ENCODE data around the gene GLTP. TPM values are rescaled to one million over a fixed set of nuclear protein-coding genes. Genes with fewer than 3 reads are reported as not detected.

Gene GLTP
- total RNA-seq, 4 donors from 2014 or later: 207 to 654 (median 526) TPM

DNA sequence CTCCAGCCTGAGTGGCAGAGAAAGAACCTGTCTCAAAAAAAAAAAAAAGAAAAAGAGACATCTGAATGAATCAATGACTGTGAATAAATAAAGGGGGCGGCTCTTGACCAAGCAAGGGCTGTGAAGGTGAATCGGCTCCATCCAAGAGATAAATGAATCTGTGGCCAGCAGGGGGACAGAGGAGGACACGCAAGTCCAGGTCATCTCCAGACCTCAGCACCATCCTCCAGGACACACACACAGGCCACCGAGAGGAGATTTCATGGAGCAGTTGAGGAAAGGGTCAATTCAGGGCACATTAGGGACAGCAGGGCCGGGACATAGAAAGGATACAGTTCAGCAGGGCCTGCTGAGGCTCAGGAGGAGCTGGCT is 68.7 kb downstream of the GLTP start:
- no peak for DNase-seq (ENCODE audit: low spot score in 2 of 2)
- no peaks in the 10 kb centered on the region for H3K4me1 ChIP-seq
- no peaks in the 10 kb centered on the region for H3K27me3 ChIP-seq
- no peak overlapping the region for H3K4me3 ChIP-seq
- 80% methylated on average over 5 of the region's 5 CpGs for WGBS
- peaks cover 14% of the 10 kb centered on the region for H3K36me3 ChIP-seq
- TF ChIP-seq, protein P1, sequence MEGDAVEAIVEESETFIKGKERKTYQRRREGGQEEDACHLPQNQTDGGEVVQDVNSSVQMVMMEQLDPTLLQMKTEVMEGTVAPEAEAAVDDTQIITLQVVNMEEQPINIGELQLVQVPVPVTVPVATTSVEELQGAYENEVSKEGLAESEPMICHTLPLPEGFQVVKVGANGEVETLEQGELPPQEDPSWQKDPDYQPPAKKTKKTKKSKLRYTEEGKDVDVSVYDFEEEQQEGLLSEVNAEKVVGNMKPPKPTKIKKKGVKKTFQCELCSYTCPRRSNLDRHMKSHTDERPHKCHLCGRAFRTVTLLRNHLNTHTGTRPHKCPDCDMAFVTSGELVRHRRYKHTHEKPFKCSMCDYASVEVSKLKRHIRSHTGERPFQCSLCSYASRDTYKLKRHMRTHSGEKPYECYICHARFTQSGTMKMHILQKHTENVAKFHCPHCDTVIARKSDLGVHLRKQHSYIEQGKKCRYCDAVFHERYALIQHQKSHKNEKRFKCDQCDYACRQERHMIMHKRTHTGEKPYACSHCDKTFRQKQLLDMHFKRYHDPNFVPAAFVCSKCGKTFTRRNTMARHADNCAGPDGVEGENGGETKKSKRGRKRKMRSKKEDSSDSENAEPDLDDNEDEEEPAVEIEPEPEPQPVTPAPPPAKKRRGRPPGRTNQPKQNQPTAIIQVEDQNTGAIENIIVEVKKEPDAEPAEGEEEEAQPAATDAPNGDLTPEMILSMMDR (IDR thresholded peaks at IDR 0.05): no peak
- TF ChIP-seq POLR2A (IDR thresholded peaks at IDR 0.05) (no peak), EP300 (IDR thresholded peaks at IDR 0.05) (no peak), POLR2AphosphoS5 (IDR thresholded peaks at IDR 0.05) (no peak)
- no peaks in the 10 kb centered on the region for H3K9me3 ChIP-seq
- H3K27ac ChIP-seq: no peak overlapping the region

DNA sequence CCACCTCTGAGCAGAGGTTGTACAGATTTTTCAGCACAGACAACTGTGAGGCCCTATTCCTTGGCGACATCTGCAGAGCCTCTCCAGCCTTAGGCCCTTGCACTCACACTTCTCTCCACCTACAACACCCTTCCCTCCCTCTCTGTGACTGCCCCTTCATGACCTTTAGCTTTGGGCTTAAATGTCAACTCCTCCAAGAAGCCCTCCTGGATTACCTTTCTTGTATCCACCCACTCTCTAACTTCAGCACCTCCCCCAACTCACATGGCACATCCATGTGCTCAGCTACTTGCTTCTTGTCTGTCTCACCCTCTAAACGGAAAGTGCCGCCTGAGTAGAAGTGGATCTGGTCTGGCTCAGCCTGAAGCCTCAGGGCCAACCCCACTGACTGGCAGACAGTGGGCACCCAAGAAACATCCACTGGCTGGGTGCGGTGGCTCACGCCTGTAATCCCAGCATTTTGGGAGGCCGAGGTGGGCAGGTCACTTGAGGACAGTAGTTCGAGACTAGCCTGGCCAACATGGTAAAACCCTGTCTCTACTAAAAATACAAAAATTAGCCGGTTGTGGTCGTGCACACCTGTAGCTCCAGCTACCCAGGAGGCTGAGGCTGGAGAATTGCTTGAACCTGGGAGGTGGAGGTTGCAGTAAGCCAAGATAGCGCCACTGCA is 69.3 kb downstream of the GLTP start:
- Histone ChIP-seq H3K4me3 (no peak overlapping the region), H3K27ac (no peak overlapping the region), H3K36me3 (peaks cover 14% of the 10 kb centered on the region), H3K27me3 (no peaks in the 10 kb centered on the region), H3K4me1 (no peaks in the 10 kb centered on the region), H3K9me3 (no peaks in the 10 kb centered on the region)
- DNase-seq (ENCODE audit: low spot score in 2 of 2): no peak
- TF ChIP-seq POLR2AphosphoS5 (IDR thresholded peaks at IDR 0.05) (no peak), EP300 (IDR thresholded peaks at IDR 0.05) (no peak), POLR2A (IDR thresholded peaks at IDR 0.05) (no peak)
- TF ChIP-seq, protein P1 (IDR thresholded peaks at IDR 0.05): no peak
- 88% methylated on average over 10 of the region's 10 CpGs for WGBS

DNA sequence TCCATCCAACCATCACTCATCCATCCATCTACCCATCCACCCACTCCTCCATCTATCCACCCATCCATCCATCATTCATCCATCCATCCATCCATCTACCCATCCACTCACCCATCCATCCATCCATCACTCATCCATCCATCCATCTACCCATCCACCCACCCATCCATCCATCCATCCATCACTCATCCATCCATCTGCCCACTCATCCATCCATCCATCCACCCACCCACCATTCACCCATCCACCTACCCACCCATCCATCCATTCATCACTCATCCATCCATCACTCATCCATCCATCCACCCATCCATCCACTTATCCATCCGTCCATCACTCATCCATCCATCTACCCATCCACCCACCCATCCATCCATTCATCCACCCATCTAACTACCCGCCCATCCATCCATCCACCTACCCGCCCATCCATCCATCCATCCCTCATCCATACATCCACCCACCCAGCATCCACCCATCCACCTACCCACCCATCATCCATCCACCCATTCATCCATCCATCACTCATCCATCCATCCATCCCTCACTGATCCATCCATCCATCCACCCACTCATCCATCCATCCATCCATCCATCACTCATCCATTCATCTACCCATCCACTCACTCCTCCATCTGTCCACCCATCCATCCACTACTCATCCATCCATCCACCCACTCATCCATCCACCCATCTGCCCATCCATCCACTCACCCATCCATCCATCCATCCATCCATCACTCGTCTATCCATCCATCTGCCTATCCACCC is 71.3 kb downstream of the GLTP start:
- H3K27ac ChIP-seq: no peak overlapping the region
- no peak for DNase-seq (ENCODE audit: low spot score in 2 of 2)
- TF ChIP-seq POLR2A (IDR thresholded peaks at IDR 0.05): no peak
- no peak for TF ChIP-seq POLR2AphosphoS5 (IDR thresholded peaks at IDR 0.05)
- TF ChIP-seq, protein P1 (IDR thresholded peaks at IDR 0.05): peak in 1 of 2 donors; percentile 6
- TF ChIP-seq EP300 (IDR thresholded peaks at IDR 0.05): no peak
- H3K4me1 ChIP-seq: peaks cover 5% of the 10 kb centered on the region
- H3K9me3 ChIP-seq: no peaks in the 10 kb centered on the region
- 93% methylated on average over 4 of the region's 4 CpGs for WGBS
- H3K36me3 ChIP-seq: peaks cover 9% of the 10 kb centered on the region
- no peak overlapping the region for H3K4me3 ChIP-seq
- H3K27me3 ChIP-seq: no peaks in the 10 kb centered on the region

DNA sequence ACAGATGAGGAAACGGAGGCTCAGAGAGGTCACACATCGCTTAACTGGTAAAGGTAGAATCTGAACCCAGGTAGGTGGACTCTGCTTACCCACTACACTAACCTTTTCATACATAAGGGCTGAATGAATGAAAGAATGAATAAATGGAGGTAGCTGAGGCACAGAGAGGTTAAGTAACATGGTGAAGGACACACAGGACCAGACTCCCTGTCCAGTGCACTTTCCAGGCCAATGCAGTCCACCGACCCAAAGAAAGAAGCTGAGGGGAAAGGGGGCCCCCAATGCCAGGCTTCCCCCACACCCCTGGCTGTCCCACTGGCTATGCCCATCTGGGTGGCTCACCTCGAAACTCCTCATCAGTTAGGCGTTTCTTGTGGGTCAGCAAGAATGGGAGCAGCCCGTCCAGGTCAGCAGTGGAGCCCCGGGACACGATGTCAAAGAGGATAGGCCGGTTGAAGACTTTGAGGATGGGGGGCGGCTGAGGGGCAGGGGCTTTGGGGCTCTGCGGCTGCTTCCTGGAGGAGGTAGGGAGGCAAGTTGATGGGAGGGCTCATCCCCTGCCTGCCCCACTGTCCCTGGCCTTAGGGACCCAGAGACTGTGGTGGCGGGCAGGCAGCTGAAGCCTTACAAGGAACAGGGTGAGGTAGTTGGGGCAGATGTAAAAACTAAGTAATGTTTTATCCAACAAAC is 72.2 kb downstream of the GLTP start:
- TF ChIP-seq POLR2A (IDR thresholded peaks at IDR 0.05) (no peak), POLR2AphosphoS5 (IDR thresholded peaks at IDR 0.05) (no peak)
- TF ChIP-seq, protein P1 (IDR thresholded peaks at IDR 0.05): no peak

More for the DNA sequence above, 72.2 kb downstream of the GLTP start:
- H3K4me3 ChIP-seq: no peak overlapping the region
- 94% methylated on average over 12 of the region's 12 CpGs for WGBS
- no peaks in the 10 kb centered on the region for H3K9me3 ChIP-seq
- H3K36me3 ChIP-seq: peaks cover 1% of the 10 kb centered on the region
- H3K27ac ChIP-seq: no peak overlapping the region
- DNase-seq (ENCODE audit: low spot score in 2 of 2): no peak
- no peaks in the 10 kb centered on the region for H3K27me3 ChIP-seq
- H3K4me1 ChIP-seq: peaks cover 5% of the 10 kb centered on the region

Measured in suprapubic skin (tissue), 4 donors.